Activated gamma-delta T cell treated with Interleukin-2 at 50 U/mL for 16 hours (primary cell): ENCODE measurements around the gene QRFP.

ENCODE experiments used
- DNase-seq: peaks from one replicate; pipeline ENCODE4 v3.0.0-alpha.2; 2020

QRFP gene

DNA sequence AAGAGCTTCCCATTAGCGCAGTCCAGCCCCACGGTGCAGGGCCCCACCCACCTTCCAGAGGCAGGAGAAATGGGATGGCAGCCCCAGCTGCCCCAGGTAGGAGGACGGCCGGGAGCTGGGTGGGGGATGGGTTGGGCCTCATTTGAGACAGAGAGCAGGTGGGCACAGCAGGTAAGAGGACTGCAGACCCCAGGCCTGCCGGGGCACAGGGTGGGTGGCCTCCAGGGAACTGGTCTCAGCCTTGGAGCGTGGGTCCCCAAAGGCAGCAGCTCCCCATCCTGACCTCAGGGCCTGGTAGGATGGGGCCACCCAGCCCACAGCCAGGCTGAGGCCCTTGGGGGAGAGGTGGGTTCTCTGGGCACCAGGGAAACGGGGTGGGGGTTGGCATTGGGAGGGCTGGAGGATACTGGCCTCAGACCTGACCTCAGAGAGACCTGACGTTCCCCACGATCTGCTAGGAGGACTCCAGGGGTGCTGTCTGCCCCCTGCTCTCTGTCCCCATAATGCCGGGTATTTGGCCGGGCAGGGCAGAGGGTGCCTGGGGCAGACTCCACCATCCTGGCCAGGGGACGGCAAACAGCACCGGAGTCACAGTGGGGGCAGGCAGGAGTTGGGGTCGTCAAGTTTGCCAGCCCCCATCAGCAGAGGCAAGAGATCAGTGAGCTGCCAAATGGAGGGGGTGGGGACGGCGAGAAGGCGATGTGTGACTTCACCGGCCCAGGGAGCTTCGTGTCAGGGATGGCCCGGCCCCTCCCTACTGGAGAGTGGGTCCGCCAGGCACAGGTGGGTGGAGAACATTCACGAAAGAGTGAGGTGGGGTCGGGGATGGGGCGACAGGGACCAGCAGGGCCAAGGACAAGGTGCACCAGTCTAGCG is 6.8 kb upstream of the QRFP start:
- no peak for DNase-seq

DNA sequence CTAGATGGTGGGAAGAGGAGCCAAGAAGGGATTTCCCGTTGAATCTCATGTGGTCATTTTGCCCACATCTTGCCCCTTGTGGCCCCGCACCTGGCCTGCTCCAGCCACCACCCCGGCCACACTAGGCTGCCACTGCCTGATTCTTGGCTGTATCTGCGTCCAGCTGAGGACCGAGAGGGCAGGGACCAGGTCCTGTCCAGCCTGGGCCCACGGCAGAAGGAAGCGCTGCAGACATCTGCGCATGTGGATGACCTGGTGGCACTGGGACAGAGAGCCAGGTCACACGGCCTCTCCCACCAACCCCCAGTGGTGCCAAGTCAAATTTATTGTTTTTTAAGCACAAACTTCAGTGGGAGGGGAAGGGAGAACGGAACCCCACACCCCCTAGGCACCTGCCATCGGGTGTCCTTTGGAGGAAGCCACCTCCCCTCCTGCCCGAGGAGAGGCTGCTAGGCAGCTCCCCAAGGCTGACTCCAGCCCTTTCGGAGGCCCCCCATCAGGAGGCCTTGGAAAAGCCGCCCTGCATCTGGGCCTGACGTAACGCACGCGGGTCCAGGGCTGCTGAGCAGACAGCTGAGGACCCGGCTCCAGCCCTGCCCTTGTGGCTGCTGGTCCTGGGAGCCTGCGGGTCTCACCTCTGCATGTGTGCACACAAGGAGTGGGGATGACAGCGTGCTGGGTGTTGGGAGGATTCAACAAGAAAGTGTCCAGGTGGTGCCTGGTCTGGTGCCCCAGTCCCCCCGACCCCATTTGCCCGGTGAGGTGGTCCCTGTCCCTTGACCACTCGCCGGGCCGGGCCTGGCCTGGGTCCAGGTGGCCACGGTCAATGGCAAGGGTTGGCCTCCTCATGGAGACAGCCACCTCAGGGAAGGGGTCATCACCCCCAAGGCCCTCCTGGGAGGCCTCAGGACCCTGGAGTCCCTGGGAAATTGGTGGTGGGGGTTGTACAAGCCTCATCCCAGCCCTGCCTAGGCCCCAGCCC is 5.9 kb upstream of the QRFP start:
- no peak for DNase-seq

DNA sequence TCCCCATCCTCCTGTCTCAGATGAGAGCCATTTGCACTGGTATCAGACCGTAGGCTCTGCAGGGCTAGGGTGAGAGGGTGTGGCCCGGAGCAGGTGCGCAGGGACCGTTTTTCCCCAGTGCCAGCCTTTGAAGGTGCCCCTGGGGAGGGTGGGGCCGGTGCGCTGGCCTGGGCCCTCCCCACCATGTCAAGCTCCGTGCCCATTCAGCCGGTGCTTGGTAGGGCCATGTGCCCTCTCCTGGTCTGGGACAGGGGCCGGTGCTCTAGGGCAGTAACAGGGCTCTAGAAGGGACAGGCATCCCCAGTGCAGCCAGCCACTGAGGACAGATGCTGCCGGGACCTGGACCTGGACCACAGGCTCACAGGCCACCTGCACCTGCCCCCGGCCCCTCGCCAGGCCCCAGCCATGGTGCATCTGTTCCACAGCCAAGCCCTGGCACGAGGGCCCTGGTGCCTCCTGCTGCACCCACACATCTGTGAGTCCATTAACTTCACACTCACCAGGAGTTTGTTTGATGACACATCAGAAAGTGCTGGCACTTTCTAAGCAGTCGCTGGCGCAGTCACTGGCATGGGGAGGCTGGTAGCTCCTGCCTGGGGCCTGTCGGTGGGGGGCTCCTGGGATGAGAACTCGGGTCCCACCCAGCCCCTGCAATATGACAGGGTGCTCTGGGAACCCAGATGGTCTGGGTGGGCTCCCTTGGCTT is 5.0 kb upstream of the QRFP start:
- DNase-seq = no peak

DNA sequence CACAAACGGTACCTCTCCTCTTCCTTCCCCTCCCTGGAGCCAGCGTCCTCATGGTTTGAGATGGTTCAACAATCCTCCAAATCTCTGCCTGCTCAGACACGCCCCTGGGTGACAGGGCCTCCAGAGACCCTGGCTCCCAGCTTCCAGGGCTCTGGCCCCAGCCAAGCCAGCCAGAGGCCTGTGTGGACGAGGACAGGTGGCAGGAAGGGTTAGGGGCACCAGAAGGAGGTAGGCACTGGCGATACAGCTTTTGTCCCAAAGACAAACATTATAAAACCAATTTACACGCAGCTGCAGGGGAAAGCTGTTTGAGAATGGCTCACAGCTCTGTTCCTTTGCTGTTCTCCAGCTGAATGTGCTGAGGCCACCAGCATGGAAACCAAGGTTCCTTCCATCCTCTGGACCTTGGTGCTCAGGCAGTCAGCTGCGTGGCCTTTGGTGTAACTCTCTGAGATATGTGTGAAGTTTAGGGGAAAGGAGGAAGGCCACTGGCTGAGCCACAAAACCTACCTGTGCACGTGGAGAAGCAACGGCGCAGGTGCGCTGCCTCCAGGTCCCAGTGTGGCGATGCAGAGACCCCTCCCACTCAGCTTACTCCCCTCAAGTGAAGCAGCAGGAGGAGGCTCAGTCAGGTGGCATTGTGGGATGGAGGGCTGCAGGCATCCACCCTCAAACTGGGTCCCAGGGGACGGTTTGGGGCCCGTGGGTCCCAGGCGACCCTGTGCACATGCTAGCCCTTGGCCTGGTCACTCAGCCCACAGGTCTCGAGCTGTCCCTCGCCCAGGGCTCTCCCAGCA is 4.3 kb upstream of the QRFP start:
- no peak for DNase-seq

DNA sequence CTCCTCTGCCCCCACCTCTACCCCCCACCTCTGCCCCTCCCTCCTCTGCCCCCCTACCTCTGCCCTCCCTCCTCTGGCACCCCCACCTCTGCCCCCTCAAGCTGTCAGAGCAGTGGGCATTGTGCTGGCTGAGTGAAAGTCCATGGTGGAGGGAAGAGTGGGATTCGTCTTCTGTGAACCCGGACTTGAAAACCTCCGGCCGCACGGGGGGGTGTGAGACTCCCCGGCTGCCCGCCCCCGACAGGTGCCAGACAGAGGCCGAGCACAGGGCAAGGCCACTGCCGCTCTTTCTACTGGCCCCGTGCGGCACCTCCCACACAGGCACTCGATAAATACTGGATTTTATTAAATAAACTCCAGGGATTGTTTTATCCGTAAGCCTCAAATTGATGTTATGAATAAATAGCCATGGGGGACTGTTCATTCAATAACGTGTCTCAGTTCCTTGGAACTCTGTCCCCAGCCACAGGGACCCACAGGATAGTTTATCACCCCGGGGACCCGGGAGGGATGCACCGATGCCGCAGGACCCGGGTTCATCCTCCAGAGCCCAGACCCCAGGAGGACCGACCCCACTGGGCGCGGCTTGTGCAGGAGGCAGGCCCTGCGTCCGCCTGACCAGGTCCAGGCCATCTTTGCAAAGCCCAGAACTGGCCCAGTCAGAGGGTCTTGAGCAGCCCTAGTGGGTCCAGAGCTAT is 2.6 kb upstream of the QRFP start:
- DNase-seq = no peak

DNA sequence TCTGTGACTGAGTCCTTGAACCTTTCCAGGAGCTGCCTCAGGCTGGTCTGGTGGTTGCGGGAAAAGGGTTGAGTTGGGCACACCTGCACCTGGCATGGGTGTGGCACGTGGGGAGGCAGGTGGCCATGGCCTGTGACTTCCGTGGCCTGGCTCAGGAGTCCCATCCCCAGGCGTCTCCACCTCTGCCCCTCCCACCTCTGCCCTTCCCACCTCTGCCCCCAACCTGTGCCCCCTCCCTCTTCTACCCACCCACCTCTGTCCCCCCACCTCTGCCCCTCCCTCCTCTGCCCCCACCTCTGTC is 1.9 kb upstream of the QRFP start:
- DNase-seq = no peak

DNA sequence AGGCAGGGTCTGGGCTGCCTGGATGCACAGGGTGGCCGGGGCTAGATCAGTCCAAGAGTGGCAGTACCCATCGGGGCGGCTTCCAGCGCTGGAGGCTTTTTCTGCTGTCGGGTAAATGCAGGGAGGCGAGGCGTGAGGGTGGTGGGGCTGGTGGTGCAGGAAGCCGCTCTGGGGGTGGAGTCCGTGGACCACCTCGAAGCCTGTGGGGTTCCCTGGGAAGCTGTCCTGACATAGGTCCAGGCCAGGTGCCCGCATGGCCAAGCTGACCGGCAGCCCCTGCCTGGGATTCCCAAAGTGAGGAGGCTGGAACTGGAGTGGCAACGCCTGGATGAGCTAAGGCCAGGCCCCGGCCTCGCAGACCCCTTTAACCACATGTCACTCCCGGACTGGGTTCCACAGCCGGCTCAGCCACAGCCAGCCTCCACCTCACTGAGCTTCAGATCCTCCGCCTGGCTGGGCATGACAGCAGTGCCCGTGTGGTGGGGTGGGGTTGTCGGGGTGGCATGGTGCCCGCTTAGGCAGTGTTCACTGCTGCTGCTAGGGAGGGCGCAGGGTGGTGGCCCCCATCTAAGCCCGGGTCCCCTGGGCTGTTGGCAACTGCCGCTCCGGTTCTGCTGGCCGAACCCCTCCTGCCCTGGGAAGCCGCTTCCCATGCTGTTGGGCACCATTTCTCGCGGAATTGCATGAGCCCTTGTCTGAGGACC is 1.4 kb upstream of the QRFP start:
- no peak for DNase-seq

DNA sequence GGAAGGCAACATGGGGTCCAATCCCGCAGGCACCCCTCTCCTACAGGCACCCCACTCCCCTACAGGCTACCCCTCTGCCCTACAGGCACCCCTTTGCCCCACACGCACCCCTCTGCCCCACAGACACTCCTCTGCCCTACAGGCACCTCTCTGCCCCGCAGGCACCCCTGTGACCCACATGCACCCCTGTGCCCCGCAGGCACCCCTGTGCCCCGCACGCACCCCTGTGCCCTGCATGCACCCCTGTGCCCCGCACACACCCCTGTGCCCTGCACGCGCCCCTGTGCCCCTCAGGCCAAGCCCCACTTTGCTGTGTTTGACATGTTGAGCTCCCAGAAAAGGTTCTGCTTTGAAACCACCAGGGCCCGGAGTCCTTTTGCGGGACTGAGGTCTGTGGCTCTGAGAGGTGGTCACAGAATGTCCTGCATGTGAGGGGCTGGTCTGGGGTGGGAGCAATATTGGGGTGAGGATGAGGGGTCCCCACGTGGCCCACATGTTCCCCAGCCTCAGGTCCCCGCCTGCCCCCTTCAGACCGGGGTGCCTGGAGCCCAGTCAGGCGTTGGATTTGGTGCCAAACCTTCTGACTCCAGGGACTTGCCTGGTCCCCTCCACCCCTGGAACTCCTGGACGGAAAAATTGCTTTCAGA is 616 bp upstream of the QRFP start:
- DNase-seq = no peak

DNA sequence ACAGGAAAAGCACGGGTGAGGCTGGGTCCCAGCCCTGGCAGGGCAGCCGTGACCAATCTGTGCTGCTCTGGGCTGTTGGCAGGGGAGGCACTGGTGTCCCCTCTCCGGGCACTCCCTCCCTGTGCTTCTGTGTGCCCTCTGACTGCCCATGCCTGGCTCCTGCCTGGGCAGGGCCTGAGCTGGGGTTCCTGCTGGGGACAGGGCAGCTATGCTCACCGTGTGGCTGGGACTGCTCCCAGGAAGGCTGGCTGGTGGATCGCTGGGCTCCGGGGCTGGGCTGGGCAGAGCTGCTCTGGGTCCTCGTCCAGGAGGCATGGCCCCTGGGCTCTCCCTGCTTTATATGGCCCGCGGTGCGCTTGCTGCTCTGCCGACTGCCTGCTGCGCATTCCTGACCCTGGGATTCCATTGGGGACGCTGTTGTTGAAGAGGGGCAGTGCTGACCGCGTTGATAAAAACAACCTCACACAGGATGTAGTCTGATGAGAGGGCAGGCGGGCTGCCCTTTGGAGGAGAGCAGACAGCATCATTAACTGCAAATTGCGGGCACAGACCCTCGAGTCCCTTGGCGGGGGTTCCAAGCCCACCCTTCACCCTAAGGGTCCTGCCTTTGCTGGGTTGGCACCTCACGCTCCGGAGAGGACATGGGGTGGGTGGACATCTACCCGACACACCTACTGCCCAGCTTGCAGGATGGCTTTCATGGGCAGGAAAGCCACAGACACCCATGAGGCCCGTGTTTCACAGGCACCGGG is 955 bp downstream of the QRFP start:
- DNase-seq = no peak

DNA sequence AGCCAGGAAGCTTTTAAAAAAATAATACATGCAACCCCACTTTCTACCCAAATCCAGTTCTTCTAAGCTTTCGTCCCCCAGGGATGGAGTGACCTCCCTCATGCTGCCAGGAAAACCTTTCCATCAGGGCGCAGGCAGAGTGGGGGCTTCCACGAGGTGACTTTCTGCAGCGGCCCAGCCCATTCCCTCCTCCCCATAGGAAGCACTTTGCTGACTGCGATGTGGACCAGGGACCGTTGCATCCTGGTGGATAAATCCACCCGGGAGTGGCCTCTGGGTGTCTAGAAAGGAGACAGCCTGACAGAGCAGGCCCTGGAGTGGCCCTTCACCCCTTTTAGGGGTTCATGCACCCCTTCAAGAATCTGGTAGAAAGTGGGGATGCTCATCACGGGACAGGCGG is 1.6 kb downstream of the QRFP start:
- DNase-seq = no peak

DNA sequence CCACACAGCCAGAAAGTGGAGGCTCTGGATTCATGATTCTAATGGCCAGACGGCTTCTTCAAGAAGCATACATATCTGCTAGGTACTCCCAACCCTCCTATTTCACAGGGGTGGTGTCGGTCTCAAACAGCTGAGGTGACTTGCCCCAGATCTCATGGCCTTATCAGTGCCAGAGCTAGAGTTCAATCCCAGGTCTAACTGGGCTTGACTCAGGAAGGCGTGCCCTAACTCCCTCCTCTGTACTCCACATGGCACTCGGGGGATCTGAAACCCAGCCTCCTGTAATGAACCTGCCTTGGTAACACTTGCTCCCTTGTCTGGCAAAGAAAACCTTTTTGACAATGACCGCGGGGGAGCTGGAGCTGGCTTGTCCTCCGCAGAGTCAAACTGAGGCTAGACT is 2.1 kb downstream of the QRFP start:
- no peak for DNase-seq

DNA sequence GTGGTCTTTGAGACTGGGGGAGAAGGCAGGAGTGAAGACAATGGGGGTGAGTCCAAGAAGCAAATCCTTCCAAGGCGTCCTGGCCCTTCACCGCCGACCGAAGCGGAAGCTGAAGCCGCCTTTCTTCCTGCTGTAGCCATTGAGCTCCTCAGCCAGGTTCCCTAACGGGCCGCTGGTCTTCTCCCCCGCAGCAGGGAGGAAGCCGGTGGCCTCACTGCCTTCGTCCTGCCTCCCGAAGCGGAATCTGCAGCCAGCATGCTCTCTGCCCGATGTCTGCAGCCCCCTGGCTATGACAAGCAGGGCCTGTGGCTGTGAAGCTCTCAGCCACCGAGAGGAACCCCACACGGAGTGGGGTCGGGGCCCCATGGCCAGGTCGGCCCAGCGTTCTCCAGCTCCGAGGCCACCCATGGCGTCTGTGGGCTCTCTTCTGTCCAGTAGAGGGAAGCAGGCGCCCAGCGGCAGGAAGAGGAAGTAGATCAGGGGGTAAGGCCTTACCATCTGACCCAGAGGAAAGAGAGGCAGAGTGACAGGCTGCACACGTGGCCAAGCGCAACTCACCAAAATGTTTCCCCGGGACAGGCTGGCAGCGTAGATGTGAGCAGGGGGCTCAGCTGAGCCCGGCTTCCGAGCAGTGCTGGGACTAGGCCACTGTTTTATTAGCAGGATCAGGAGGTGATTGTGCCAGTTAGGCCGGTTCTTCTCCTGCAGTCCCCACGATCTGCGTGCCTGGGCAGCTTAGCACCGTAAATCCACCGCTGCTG is 3.1 kb downstream of the QRFP start:
- no peak for DNase-seq

DNA sequence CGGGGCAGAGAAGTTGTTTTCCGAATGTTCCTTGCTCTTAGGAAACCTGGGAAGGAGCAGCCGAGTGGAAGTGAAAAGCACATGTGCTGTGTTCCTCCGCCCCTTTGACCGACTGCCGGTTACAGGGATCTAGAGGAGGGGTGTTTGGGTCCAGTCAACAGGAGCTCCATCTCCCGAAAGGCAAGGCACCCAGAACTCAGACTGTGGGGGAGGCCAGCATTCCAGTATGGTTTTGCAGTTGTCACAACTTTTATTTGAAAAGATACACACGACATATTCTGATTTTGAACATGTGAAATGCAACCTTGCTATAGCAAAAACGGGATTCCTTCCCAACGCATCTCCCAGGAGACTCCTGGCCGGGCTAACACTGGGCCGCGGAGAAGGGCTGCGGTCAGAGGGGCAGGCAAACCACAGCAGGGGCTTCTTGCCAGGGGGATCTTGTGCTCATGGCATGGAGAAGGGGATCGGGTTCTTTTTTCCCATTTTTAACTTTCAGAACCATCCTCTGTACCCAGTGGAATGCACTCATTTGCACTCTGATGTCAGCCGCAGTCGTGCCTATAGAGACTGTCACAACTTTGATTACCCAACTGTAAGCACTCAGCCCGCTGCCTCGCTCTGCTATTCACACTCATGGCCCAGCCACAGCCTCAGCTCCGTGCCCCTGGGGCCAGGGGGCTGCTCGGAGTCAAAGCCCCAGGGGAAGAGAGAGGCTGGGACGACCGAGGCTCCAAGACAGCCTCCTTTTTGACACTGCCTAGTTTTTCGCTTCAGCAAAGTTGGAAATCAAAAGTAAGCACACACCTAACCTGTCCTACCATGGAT is 3.9 kb downstream of the QRFP start:
- no peak for DNase-seq

DNA sequence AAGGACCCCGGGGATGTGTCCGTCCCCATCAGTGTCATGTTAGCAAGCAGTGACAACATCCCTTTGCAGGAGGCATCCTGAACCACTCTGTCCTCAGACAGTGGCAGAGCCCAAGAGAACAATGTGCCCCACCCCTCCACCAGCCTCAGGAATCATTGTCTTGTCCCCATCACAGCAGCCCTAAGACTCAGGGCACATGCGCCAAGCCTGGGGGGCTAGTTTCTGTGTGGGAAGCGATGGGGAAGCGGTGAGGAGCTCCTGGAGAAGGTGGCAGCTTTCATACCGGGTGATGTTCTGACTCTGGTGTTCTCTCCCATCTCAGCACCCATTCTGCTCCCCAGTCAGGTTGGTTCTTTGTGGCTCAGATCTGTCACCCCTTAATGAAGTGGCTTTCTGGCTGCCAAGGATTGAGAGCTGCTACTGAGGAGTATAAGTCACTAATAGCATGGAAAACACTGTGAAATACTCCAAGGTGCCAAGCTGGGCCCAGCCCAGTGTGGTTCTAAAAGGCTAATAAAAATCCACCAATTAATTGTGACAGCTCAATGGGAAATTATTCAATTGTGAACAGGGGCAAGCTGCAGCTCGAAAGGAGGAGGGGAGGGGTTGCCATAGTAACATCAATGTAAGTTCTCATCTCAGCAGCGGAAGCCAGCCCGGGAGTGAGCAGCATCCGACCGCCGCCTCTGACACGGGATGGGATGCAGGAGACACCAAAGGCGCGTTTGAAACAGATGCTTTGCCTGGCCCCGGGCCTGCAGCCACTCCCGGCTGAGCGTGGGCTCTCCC is 4.7 kb downstream of the QRFP start:
- no peak for DNase-seq

DNA sequence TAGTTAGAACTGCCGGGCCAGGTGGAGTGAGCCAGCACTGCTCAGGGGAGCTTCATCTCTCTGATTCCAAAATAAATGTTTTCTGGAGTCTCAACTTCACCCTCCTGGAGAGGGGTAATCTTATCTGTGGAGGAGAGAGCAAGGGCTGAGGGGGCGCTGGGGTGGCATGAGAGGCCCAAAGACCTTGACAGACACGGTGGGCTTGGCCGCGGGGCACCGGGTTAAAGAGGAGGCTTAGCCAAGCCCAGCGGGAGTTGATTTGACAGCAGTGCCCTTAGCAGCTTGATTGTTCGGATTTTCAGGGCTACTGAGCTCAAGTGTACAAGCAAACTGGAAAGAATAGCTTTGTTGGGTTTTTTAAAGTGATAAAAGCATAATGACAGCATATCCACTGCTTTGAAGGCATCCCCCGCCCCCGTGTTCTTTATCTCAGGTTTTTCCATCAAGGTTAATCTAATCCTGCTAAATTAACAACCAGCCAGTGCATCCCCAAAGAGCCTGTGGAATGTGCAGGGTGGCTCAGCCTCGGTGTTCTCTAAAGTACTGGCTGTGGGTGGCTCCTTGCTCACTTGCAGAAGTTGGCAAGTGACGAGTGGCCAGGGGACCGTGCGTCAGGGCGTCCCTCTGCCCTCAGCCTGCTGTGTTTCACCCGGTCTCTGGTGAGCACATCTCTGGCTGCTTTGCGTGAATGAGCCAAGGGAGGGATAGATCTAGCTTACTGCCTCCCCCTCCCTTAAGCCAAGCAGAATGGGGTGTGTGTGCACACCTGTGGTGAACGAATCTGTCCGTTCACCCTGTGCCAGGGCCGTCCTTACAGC is 5.5 kb downstream of the QRFP start:
- DNase-seq = no peak

DNA sequence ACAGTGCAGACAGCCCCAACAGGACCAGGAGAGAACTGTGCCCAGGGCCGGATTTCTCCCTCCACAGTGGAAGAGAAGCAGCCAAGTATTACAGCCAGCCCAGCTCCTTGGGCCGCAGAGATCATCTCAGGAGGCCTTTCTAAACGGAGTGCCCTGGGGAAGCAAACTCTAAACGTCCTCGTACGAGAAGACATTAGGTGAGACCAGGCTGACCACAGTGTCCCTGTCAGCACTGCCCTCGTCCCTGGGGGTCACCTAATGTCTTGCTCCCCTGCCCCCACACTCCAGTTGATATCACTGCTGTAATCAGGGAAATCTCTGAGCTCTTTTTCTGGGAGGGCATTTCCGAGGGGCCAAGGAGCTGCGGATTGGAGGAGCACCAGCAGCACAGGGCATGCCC is 6.5 kb downstream of the QRFP start:
- DNase-seq = no peak
